GM21515 (cell line): ENCODE measurements around the gene IQCK.

Source experiments
- ATAC-seq: cut with Tn5 transposase; IDR thresholded peaks from one replicate; pipeline ENCODE4 v1.9.1; 2021; ENCODE audit not compliant: unreplicated experiment

The IQCK gene

DNA sequence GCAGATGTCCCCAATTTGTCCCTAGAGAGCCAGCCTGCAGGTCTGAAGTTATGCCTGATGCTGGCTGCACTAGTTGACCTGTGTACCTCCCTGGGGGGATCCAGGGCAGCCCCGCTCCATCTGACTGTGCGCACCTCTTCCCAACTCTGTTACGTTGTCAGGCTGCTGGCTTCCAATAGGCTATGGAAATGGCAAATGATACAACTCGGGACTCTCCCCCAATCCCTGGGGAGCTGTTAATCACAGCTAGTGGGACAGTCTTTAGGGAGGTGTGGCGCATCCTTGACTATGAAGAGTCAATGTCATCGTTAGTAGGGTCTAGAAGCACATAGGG lies 136.4 kb downstream of the IQCK start:
- ATAC-seq = no peak

- no peak for ATAC-seq
These were observed 138.0 kb downstream of the IQCK start for GRCh38 chr16:19856120-19856519.

DNA sequence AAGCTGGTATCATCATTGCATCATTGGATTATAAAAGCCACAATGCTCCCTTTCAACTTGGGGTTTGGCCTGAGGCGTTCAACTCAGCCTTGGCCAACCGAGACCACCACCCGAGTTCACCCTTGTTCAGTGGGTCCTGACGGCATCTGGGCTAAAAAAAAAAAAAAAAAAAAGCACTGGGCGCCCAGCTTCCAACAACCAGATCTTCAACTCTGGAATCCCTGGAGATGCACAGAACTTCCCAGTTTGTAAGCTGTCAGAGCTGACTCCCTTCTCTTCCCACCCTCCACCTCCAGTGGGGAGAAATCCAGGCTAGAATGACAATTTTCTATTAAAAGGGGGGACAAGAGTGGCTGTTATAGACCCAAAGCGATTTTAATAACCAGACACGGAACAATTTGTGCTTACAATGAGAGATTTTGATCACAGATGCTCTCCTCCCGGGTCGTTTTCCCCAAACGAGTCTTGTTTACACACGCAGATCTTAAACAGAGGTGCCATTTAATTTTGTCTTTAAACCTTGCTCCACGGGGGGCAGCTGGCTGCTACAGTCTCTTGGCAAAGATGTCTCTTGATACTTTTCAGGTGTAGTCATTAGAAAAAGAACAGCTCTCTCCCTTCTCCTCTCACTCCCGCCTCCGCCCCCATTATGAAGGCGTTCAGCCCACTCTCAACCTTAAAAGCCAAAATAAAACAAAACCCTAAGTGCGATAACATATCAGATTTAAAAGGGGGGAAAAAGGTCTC lies 139.7 kb downstream of the IQCK start:
- ATAC-seq = no peak

DNA sequence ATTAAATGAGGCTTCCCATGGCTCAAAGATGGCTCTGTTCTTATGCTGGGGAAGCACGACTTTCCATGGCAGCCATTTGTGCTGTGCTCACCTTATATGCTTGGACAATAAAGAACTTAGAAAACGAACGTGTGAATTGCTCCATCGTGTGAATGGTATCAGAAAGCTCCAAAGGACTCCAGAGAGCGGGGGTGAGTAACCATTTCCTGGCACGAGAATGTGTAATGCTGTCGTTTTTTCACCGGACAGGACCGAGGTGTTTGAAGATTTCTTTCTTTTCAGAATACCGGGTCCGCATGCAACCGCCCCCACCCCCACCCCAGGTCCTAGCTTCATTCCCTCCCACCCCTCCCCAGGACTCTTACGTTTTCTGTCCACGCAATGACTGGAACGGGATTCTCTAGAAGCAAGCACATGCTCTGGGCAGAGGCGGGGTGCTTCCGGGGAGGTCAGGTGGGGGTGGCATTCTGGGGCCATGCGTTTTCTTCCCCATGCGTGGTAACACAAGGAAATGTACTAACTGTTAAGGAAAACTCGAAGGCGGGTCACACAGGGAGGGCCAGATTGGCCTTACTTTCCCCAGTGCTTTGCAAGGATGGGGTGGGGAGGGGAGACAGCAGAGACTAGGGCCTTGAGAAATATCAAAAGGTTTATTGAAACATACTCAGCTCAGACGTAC lies 140.4 kb downstream of the IQCK start:
- ATAC-seq = no peak

- ATAC-seq = no peak
These were observed 141.1 kb downstream of the IQCK start for GRCh38 chr16:19859166-19859565.

DNA sequence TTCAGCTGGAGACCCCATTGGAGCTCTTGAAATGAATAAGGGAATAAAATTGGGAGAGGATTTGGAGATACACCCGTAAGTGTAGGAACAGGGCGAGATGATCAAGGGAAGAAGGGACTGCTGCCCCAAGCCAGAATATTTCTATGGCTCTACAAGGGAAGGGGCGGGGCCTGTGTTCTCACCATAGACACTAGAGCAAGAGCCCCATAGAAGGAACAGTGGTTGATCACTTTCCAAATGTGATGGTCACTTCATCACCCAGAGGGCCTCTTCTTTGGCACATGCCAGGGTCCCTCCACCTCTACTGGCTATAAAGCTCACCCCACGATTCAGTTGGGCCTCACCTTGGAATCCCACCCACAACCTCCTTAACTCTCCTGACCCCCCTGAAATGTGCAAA lies 141.5 kb downstream of the IQCK start:
- ATAC-seq = no peak

GRCh38 chr16:19860166-19861041 lies 142.3 kb downstream of the IQCK start:
- ATAC-seq = no peak

DNA sequence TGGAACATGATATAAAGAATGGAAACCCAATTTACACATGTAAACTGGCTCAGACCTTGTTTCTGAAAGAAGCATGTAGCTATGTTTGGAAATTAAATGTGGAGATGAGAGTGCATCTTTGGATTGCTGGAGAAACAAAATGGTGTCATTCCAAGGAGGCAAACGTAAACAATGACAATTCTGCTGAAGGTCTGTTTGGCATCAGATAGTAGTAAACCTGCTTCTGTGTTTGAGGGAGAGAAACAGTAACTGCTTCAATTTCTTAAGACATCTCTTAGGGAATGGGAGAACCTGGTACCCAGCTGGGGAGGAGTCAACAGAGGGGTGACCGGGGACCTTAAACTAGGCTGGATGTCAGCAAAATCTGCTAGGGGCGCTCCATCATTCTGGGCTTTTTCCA lies 143.1 kb downstream of the IQCK start:
- ATAC-seq = no peak

GRCh38 chr16:19861811-19862327 lies 143.8 kb downstream of the IQCK start:
- no peak for ATAC-seq

DNA sequence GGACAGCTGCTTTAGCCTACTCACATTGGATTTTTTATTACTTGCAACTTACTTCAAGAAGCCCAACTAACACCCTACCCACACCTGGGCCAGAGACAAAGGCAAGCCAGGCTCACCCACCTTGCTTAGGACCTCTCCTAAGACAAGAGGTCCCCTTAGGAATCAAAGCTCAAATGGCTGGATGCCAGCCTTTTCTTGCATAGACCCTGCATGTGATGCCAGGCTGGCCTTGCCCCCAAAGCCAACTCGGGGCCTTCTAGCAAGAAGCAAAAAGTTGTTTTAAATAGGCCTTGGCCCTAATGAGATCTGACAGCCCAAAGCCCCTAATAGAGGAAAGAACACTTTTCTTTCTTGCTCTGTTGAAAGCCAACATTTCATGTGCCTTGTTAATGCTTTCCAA lies 145.9 kb downstream of the IQCK start:
- ATAC-seq = no peak

DNA sequence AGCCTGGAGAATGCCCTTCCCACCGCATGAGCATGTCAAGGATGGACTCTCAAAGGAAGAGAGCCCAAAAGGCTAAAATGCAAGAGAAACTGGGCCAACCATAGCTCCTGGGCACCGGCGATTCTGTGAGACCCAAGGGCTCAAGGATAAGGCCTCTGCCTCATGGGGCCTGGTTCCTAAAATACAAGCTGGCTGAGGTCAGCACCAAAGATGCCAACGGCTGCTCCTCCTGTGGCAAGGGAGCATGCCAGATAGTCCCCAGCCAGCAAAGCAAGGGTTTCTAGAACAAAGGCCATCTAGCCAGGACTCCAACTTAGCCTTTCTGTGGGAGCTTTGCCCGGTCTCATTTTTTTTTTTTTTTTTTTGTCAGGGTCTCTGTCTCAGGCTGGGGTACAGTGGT lies 146.5 kb downstream of the IQCK start:
- no peak for ATAC-seq

DNA sequence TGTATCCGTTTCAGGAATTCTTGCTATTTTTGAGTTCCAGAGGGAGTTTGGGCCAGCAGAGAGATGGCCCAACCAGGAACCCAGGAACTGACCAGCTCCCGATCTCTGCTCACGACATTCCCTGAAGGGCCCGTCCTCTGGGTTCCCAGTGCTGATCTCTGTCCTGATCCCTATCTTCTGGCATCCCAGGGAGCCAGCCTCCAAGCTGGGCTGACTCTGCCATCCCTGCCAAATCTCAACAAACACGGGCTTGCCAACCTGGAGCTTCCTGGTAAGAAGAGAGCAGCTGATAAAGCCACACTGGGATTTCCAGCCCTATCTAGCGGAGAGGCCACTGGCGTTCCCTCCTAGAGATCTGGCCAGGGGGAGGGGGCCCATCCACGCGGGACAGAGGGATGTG lies 150.3 kb downstream of the IQCK start:
- ATAC-seq = no peak

DNA sequence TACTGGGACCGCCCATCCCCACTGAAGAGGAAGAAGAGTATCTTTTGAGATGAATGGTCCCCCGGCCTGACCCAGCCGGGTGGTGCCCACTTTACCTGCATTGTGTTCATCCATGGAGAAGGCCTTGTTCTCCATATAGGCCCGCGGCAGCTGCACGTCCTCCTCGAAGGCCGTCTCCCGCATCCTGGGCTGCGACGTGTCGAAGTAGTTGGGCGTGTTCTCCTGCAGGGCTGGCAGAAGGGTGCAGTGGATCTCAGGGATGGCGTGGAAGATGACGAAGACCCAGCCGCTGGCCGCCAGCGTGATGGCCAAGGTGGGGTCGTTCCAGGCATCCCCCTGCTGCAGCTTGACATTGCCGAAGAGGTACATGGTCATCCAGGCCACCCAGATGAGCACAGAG lies 153.7 kb downstream of the IQCK start:
- ATAC-seq = no peak

GRCh38 chr16:19872179-19872863 lies 154.2 kb downstream of the IQCK start:
- ATAC-seq = no peak

DNA sequence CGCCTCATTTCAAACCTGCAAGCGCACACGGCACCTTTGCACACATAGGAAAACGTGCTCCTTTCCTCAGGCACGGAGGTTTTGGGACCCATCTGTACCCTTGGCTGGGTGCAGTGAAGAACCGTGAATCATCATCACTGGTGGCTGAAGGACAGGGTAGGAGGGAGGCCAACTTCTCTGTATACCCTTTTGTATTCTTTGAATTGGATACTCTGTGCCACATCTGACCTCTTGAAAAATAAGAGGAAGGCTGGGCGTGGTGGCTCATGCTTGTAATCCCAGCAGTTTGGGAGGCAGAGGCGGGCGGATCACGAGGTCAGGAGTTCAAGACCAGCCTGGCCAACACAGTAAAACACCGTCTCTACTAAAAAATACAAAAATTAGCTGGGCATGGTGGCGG lies 154.9 kb downstream of the IQCK start:
- no peak for ATAC-seq

DNA sequence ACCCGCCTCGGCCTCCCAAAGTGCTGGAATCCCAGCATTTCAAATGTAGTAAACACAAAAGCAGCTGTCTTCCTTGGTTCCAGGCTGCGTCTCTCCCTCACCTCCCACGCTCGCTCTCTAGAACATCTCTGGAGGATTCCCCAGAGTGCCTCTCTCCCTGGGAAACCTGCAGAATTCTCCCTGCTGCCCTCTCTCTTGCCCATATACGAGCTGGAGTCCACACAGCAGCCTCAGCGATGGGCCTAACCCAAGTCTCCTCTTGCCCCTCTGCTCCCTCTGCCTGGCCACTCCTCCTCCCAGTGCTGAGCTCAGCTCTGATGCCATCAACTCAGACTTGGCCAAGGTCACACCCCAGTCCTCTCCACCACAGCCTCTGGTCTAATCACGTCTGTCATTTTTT lies 156.0 kb downstream of the IQCK start:
- ATAC-seq = no peak

GRCh38 chr16:19874851-19875546 lies 156.9 kb downstream of the IQCK start:
- ATAC-seq = no peak

- no peak for ATAC-seq
These were observed 157.8 kb downstream of the IQCK start for GRCh38 chr16:19875900-19876299.

GRCh38 chr16:19876501-19877059 lies 158.5 kb downstream of the IQCK start:
- no peak for ATAC-seq

DNA sequence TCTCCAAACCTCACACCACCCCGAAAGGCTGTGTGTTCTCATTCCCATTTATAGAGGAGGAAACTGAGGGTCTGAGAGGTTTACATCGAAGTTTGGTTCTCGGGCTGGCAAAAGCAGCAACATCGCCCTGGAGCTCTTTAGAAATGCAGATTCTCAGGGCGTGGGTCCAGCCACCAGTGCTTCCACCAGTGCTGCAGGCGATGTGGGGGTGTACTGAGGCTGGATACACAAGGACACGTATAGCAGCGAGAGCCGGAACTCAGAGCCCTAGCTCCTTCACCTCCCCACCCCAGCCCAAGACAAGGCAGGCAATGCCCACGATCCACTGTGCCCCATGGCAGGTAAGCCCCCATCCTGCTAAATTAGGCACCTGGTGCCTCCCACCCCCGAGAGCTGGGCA lies 160.7 kb downstream of the IQCK start:
- ATAC-seq = no peak
